ENCODE data around the gene SMARCB1. TPM values are rescaled to one million over a fixed set of nuclear protein-coding genes. Genes with fewer than 3 reads are reported as not detected.

Gene SMARCB1
- total and polyA plus RNA-seq, 2 experiments from 2014 or later: 114 to 132 TPM

GRCh38 chr22:23812378-23812777 lies 25.6 kb downstream of the SMARCB1 start:
- Mint-ChIP-seq H3K27me3 (ENCODE audit: insufficient read depth, low read depth, poor library complexity) (peaks cover 2% of the 10 kb centered on the region), H3K4me3 (no peak overlapping the region), H3K4me1 (no peaks in the 10 kb centered on the region), H3K27ac (no peak overlapping the region), H3K9me3 (no peaks in the 10 kb centered on the region), H3K36me3 (ENCODE audit: low read depth) (peaks cover 78% of the 10 kb centered on the region)
- no peak overlapping the region for H3K4me3 ChIP-seq
- H3K4me1 ChIP-seq (ENCODE audit: insufficient read depth): no peaks in the 10 kb centered on the region
- ATAC-seq (no peak), DNase-seq (ENCODE audit: low spot score) (no peak)
- no peaks in the 10 kb centered on the region for H3F3A ChIP-seq (replicated peaks; ENCODE audit: low read depth)
- H3K27ac ChIP-seq (ENCODE audit: low read depth): no peak overlapping the region
- H3K79me2 ChIP-seq (replicated peaks; ENCODE audit: insufficient read depth): no peaks in the 10 kb centered on the region
- peaks cover 3% of the 10 kb centered on the region; the same call in 1 of the 2 replicates for H4K20me1 ChIP-seq (replicated peaks; ENCODE audit: insufficient read depth)
- H3K36me3 ChIP-seq (ENCODE audit: insufficient read depth): peaks cover 15% of the 10 kb centered on the region; the same call in 1 of the 2 replicates
- no peak overlapping the region for H2AFZ ChIP-seq
- 0 out of 2 replicates have a peak, but pooled peaks cover 4% of the 10 kb centered on the region for H3K9me2 ChIP-seq (ENCODE audit: insufficient read depth)
- H3K4me2 ChIP-seq: no peak overlapping the region
- H3K27me3 ChIP-seq (ENCODE audit: insufficient read depth): no peaks in the 10 kb centered on the region
- no peak for TF ChIP-seq CTCF (conservative IDR thresholded peaks at IDR 0.05; ENCODE audit: low read depth in 2 of 2)
- no peak for TF ChIP-seq ETS1 (IDR thresholded peaks at IDR 0.05)
- TF ChIP-seq EZH2 (IDR thresholded peaks at IDR 0.05; ENCODE audit: low read depth, unreplicated experiment): no peak
- no peak for TF ChIP-seq ZNF331 (CRISPR knock-in tag; IDR thresholded peaks at IDR 0.05; ENCODE audit: low read depth)

GRCh38 chr22:23815541-23816155 lies 28.9 kb downstream of the SMARCB1 start:
- no peak overlapping the region for H3K4me2 ChIP-seq
- 0 out of 2 replicates have a peak, but pooled peaks cover 4% of the 10 kb centered on the region for H3K9me2 ChIP-seq (ENCODE audit: insufficient read depth)
- Mint-ChIP-seq H3K4me1 (peaks cover 7% of the 10 kb centered on the region; the same call in 2 of the 3 replicates), H3K36me3 (ENCODE audit: low read depth) (peaks cover 92% of the 10 kb centered on the region), H3K27me3 (ENCODE audit: insufficient read depth, low read depth, poor library complexity) (peaks cover 14% of the 10 kb centered on the region), H3K9me3 (no peaks in the 10 kb centered on the region; the same call in 2 of the 3 replicates), H3K4me3 (no peak overlapping the region), H3K27ac (no peak overlapping the region)
- H2AFZ ChIP-seq: no peak overlapping the region
- no peaks in the 10 kb centered on the region for H3K4me1 ChIP-seq (ENCODE audit: insufficient read depth)
- no peak overlapping the region for H3K4me3 ChIP-seq
- ATAC-seq (no peak), DNase-seq (ENCODE audit: low spot score) (no peak)
- no peaks in the 10 kb centered on the region for H3F3A ChIP-seq (replicated peaks; ENCODE audit: low read depth)
- H3K27ac ChIP-seq (ENCODE audit: low read depth): no peak overlapping the region
- no peak for TF ChIP-seq EZH2phosphoT487 (IDR thresholded peaks at IDR 0.05; ENCODE audit: unreplicated experiment)
- no peak for TF ChIP-seq ZNF462 (CRISPR knock-in tag; IDR thresholded peaks at IDR 0.05)
- no peak for TF ChIP-seq ZNF114 (CRISPR knock-in tag; IDR thresholded peaks at IDR 0.05)
- TF ChIP-seq CREB1 (CRISPR knock-in tag; IDR thresholded peaks at IDR 0.05; ENCODE audit: low read depth): no peak
- no peaks in the 10 kb centered on the region for H3K79me2 ChIP-seq (replicated peaks; ENCODE audit: insufficient read depth)
- no peaks in the 10 kb centered on the region for H3K27me3 ChIP-seq (ENCODE audit: insufficient read depth)
- no peaks in the 10 kb centered on the region; the same call in 1 of the 2 replicates for H4K20me1 ChIP-seq (replicated peaks; ENCODE audit: insufficient read depth)
- peaks cover 40% of the 10 kb centered on the region for H3K36me3 ChIP-seq (ENCODE audit: insufficient read depth)

Measured in GM23338 (cell line).